Stimulated activated effector memory CD8-positive, alpha-beta T cell treated with anti-CD3 and anti-CD28 coated beads, Interleukin-12 subunit alpha, Interleukin-12 subunit beta, amount 100 ng/mL, for 72 hours (primary cell): ENCODE results near the gene SPAAR.
A peak's percentile ranks its signal among the peaks of the same experiment; 100 is the strongest.
"Not testable (repeated sequence)": the region's sequence is repeated elsewhere in the genome, so short reads cannot be mapped to it uniquely, and the experiment has no call there.

ENCODE experiments used
- ATAC-seq: fragments of 150-1000 bp; cut with Tn5 transposase; 2 replicates; pipeline ENCODE4 v1.10.0; 2021
- DNase-seq, 2 donors: peaks; one replicate each; pipeline ENCODE4 v3.0.0; 2021 to 2022; ENCODE audit warnings: low spot score in 2 of 2
- H3K27ac Mint-ChIP-seq: one replicate; pipeline ENCODE4 v1.8.0; 2022; ENCODE audit warnings: mild to moderate bottlenecking, mixed read lengths
- H3K36me3 Mint-ChIP-seq: one replicate; pipeline ENCODE4 v1.8.0; 2022; ENCODE audit warnings: mild to moderate bottlenecking, mixed read lengths
- H3K4me1 Mint-ChIP-seq: one replicate; pipeline ENCODE4 v1.8.0; 2022; ENCODE audit warnings: mixed read lengths
- H3K4me3 Mint-ChIP-seq: one replicate; pipeline ENCODE4 v1.8.0; 2022; ENCODE audit warnings: mild to moderate bottlenecking, mixed read lengths
- H3K9me3 Mint-ChIP-seq: one replicate; pipeline ENCODE4 v1.8.0; 2022; ENCODE audit warnings: mixed read lengths

The SPAAR gene

GRCh38 chr9:35909274-35909673 is at the start of gene SPAAR:
TSS of gene SPAAR (plus strand) at chr9:35909490. CDS start at chr9:35910464, 974 bp downstream.
- Mint-ChIP-seq H3K9me3 (no peaks in the 10 kb centered on the region), H3K27ac (peak within 1 kb of the TSS; percentile 84), H3K36me3 (no peaks in the 10 kb centered on the region), H3K4me1 (peaks cover 22% of the 10 kb centered on the region), H3K4me3 (no peak within 1 kb of the TSS)
- ATAC-seq (no peak), DNase-seq (no peak)

- no peak for ATAC-seq
- H3K4me1 Mint-ChIP-seq, result peaks cover 19% of the 10 kb centered on the region
- H3K9me3 Mint-ChIP-seq, result no peaks in the 10 kb centered on the region
These were observed 49.3 kb upstream of the SPAAR start for GRCh38 chr9:35859990-35860339.

GRCh38 chr9:35861161-35861897 is 48.0 kb upstream of the SPAAR start:
- no peaks in the 10 kb centered on the region for H3K36me3 Mint-ChIP-seq
- ATAC-seq (no peak), DNase-seq (peak; percentile 0 to 44)
- H3K9me3 Mint-ChIP-seq, result no peaks in the 10 kb centered on the region
- H3K4me1 Mint-ChIP-seq, result peaks cover 19% of the 10 kb centered on the region
- no peak overlapping the region for H3K27ac Mint-ChIP-seq
- H3K4me3 Mint-ChIP-seq, result no peak overlapping the region

More at GRCh38 chr9:35859990-35860339, 49.3 kb upstream of the SPAAR start:
- Mint-ChIP-seq H3K27ac (no peak overlapping the region), H3K4me3 (no peak overlapping the region), H3K36me3 (no peaks in the 10 kb centered on the region)
- DNase-seq, result no peak

- DNase-seq (peak in 1 of 2 donors; percentile 23), ATAC-seq (no peak)
- H3K36me3 Mint-ChIP-seq, result no peaks in the 10 kb centered on the region
- H3K27ac Mint-ChIP-seq, result no peak overlapping the region
- no peak overlapping the region for H3K4me3 Mint-ChIP-seq
- no peaks in the 10 kb centered on the region for H3K9me3 Mint-ChIP-seq
- H3K4me1 Mint-ChIP-seq, result peaks cover 19% of the 10 kb centered on the region
These were observed 47.0 kb upstream of the SPAAR start for GRCh38 chr9:35862328-35862727.

GRCh38 chr9:35863583-35863982 is 45.7 kb upstream of the SPAAR start:
- no peaks in the 10 kb centered on the region for H3K36me3 Mint-ChIP-seq
- peak in 1 of 2 donors; percentile 40 for DNase-seq
- no peak overlapping the region for H3K27ac Mint-ChIP-seq
- no peak for ATAC-seq
- H3K4me1 Mint-ChIP-seq, result peaks cover 15% of the 10 kb centered on the region
- no peak overlapping the region for H3K4me3 Mint-ChIP-seq
- H3K9me3 Mint-ChIP-seq, result no peaks in the 10 kb centered on the region

GRCh38 chr9:35864695-35865255 is 44.5 kb upstream of the SPAAR start:
- Mint-ChIP-seq H3K9me3 (no peaks in the 10 kb centered on the region), H3K36me3 (no peaks in the 10 kb centered on the region), H3K4me3 (no peak overlapping the region), H3K4me1 (peaks cover 5% of the 10 kb centered on the region), H3K27ac (no peak overlapping the region)
- no peak for DNase-seq
- ATAC-seq, result no peak

- H3K9me3 Mint-ChIP-seq, result no peaks in the 10 kb centered on the region
- DNase-seq (no peak), ATAC-seq (no peak)
- no peaks in the 10 kb centered on the region for H3K4me1 Mint-ChIP-seq
- no peak overlapping the region for H3K4me3 Mint-ChIP-seq
- no peak overlapping the region for H3K27ac Mint-ChIP-seq
- H3K36me3 Mint-ChIP-seq, result no peaks in the 10 kb centered on the region
These were observed 41.8 kb upstream of the SPAAR start for GRCh38 chr9:35867538-35867937.

GRCh38 chr9:35868933-35869332 is 40.4 kb upstream of the SPAAR start:
- H3K36me3 Mint-ChIP-seq, result no peaks in the 10 kb centered on the region
- H3K27ac Mint-ChIP-seq, result no peak overlapping the region
- no peak for DNase-seq
- no peaks in the 10 kb centered on the region for H3K9me3 Mint-ChIP-seq
- no peaks in the 10 kb centered on the region for H3K4me1 Mint-ChIP-seq
- peak; percentile 35 for ATAC-seq
- H3K4me3 Mint-ChIP-seq, result no peak overlapping the region

- no peak for DNase-seq
- Mint-ChIP-seq H3K36me3 (no peaks in the 10 kb centered on the region), H3K27ac (no peak overlapping the region), H3K4me1 (no peaks in the 10 kb centered on the region), H3K9me3 (no peaks in the 10 kb centered on the region), H3K4me3 (no peak overlapping the region)
- ATAC-seq, result no peak
These were observed 39.6 kb upstream of the SPAAR start for GRCh38 chr9:35869621-35870216.

GRCh38 chr9:35870351-35870923 is 38.9 kb upstream of the SPAAR start, which contains the start of gene OR13J1:
TSS of gene OR13J1 (minus strand) at chr9:35870401. CDS start at chr9:35870401, 0 bp downstream.
- no peaks in the 10 kb centered on the region for H3K4me1 Mint-ChIP-seq
- ATAC-seq (no peak), DNase-seq (no peak)
- no peak within 1 kb of the TSS for H3K4me3 Mint-ChIP-seq
- H3K27ac Mint-ChIP-seq, result no peak within 1 kb of the TSS
- no peaks in the 10 kb centered on the region for H3K36me3 Mint-ChIP-seq
- H3K9me3 Mint-ChIP-seq, result no peaks in the 10 kb centered on the region

GRCh38 chr9:35871545-35871944 is 37.7 kb upstream of the SPAAR start:
- ATAC-seq (no peak), DNase-seq (no peak)
- H3K9me3 Mint-ChIP-seq, result no peaks in the 10 kb centered on the region
- H3K4me3 Mint-ChIP-seq, result no peak overlapping the region
- H3K4me1 Mint-ChIP-seq, result no peaks in the 10 kb centered on the region
- no peak overlapping the region for H3K27ac Mint-ChIP-seq
- H3K36me3 Mint-ChIP-seq, result no peaks in the 10 kb centered on the region

- Mint-ChIP-seq H3K4me3 (no peak overlapping the region), H3K36me3 (no peaks in the 10 kb centered on the region), H3K4me1 (no peaks in the 10 kb centered on the region), H3K27ac (no peak overlapping the region), H3K9me3 (peaks cover 3% of the 10 kb centered on the region)
- DNase-seq (no peak), ATAC-seq (no peak)
These were observed 36.8 kb upstream of the SPAAR start for GRCh38 chr9:35872505-35872904.

- ATAC-seq, result peak; percentile 75
- peaks cover 4% of the 10 kb centered on the region for H3K9me3 Mint-ChIP-seq
- H3K4me1 Mint-ChIP-seq, result no peaks in the 10 kb centered on the region
- no peak overlapping the region for H3K4me3 Mint-ChIP-seq
- H3K36me3 Mint-ChIP-seq, result no peaks in the 10 kb centered on the region
- DNase-seq, result peak; percentile 76 to 81
- no peak overlapping the region for H3K27ac Mint-ChIP-seq
These were observed 26.9 kb upstream of the SPAAR start for GRCh38 chr9:35882263-35882848.

- ATAC-seq (no peak), DNase-seq (no peak)
- Mint-ChIP-seq H3K36me3 (no peaks in the 10 kb centered on the region), H3K4me3 (no peak overlapping the region), H3K27ac (no peak overlapping the region), H3K9me3 (no peaks in the 10 kb centered on the region), H3K4me1 (no peaks in the 10 kb centered on the region)
These were observed 26.3 kb upstream of the SPAAR start for GRCh38 chr9:35882996-35883395.

- not testable (repeated sequence) for H3K36me3 Mint-ChIP-seq, DNase-seq, H3K4me1 Mint-ChIP-seq, ATAC-seq, H3K4me3 Mint-ChIP-seq, H3K27ac Mint-ChIP-seq, H3K9me3 Mint-ChIP-seq
These were observed 24.4 kb upstream of the SPAAR start for GRCh38 chr9:35884908-35885307.
